GM21737 (cell line): ENCODE measurements around the gene GSN.

Experiments
- ATAC-seq: cut with Tn5 transposase; IDR thresholded peaks from one replicate; pipeline ENCODE4 v1.9.1; 2021; ENCODE audit warnings: mild to moderate bottlenecking, moderate library complexity; ENCODE audit not compliant: unreplicated experiment

The GSN gene

GRCh38 chr9:121272401-121272948, 4.5 kb downstream of the GSN start:
- no peak for ATAC-seq

- no peak for ATAC-seq
Observed at GRCh38 chr9:121273064-121273775, 5.3 kb downstream of the GSN start.

- ATAC-seq, result no peak
Observed at GRCh38 chr9:121274851-121275250, 6.9 kb downstream of the GSN start.

GRCh38 chr9:121275781-121276658, 8.1 kb downstream of the GSN start:
- no peak for ATAC-seq

GRCh38 chr9:121277026-121277425, 9.1 kb downstream of the GSN start:
- ATAC-seq, result no peak

GRCh38 chr9:121277518-121278295, 9.7 kb downstream of the GSN start:
- no peak for ATAC-seq

- ATAC-seq, result no peak
Observed at GRCh38 chr9:121278477-121279261, 10.7 kb downstream of the GSN start.

GRCh38 chr9:121279776-121280388, 11.9 kb downstream of the GSN start:
- no peak for ATAC-seq

- no peak for ATAC-seq
Observed at GRCh38 chr9:121280715-121281613, 13.0 kb downstream of the GSN start.

- ATAC-seq, result no peak
Observed at GRCh38 chr9:121281614-121282276, 13.8 kb downstream of the GSN start.

- ATAC-seq, result no peak
Observed at GRCh38 chr9:121282277-121283079, 14.5 kb downstream of the GSN start.

- ATAC-seq, result no peak
Observed at GRCh38 chr9:121283080-121283398, 15.1 kb downstream of the GSN start.

GRCh38 chr9:121283856-121284732, 16.1 kb downstream of the GSN start:
- no peak for ATAC-seq

- ATAC-seq, result no peak
Observed at GRCh38 chr9:121284733-121285451, 16.9 kb downstream of the GSN start.

GRCh38 chr9:121285835-121286687, 18.1 kb downstream of the GSN start:
- ATAC-seq, result no peak
